H1 (cell line): Measurements from ENCODE around the gene PALD1. TPM values are rescaled to one million over a fixed set of nuclear protein-coding genes. Genes with fewer than 3 reads are reported as not detected.
A peak's percentile ranks its signal among the peaks of the same experiment; 100 is the strongest.

Source experiments
- CTCF ChIA-PET: fragments of 300-600 bp; sonication (Branson Sonifier 250); formaldehyde crosslinking; loops from one replicate; lab custom pipeline; 2021; ENCODE audit not compliant: partially characterized antibody; lab: Charles Lee
- POLR2A ChIA-PET: fragments of 300-600 bp; sonication (Branson Sonifier 250); formaldehyde crosslinking; loops from one replicate; lab custom pipeline; 2021; ENCODE audit warnings: inconsistent platforms; ENCODE audit not compliant: partially characterized antibody; lab: Charles Lee
- DNase-seq, 2 experiments: peaks; one replicate each; pipeline versions ENCODE4 v3.0.0 to v3.0.0-alpha.2; 2010 to 2022; ENCODE audit warnings: low spot score in 2 of 2, low read depth in 1 of 2, mixed read lengths in 1 of 2
- FAIRE-seq: peaks from 2 replicates; lab custom pipeline; 2011; peaks lifted over from hg19 to GRCh38; lab: Jason Lieb, UNC
- H2AFZ ChIP-seq: 2 replicates; pipeline ENCODE4 v1.8.1; 2012; ENCODE audit warnings: low read length, inconsistent platforms
- H2AK5ac ChIP-seq: 2 replicates; pipeline ENCODE4 v1.6.1; 2013; ENCODE audit warnings: low read depth, low read length
- H2BK120ac ChIP-seq: replicated peaks from 2 replicates; pipeline ENCODE3; 2013; ENCODE audit warnings: low read depth, low read length, inconsistent platforms
- H2BK12ac ChIP-seq: 2 replicates; pipeline ENCODE4 v1.6.1; 2013; ENCODE audit warnings: low read depth, low read length
- H2BK15ac ChIP-seq: 2 replicates; pipeline ENCODE4 v1.6.1; 2013; ENCODE audit warnings: low read length
- H2BK20ac ChIP-seq: 2 replicates; pipeline ENCODE4 v1.6.1; 2013; ENCODE audit warnings: low read length
- H2BK5ac ChIP-seq: 2 replicates; pipeline ENCODE4 v1.6.1; 2013; ENCODE audit warnings: low read depth, low read length
- H3K14ac ChIP-seq: 2 replicates; pipeline ENCODE4 v1.6.1; 2013; ENCODE audit warnings: inconsistent platforms; ENCODE audit not compliant: insufficient read length
- H3K18ac ChIP-seq: 2 replicates; pipeline ENCODE4 v1.6.1; 2013; ENCODE audit warnings: low read length; ENCODE audit errors: extremely low read depth
- H3K23ac ChIP-seq: 2 replicates; pipeline ENCODE4 v1.6.1; 2013; ENCODE audit warnings: inconsistent platforms; ENCODE audit not compliant: insufficient read length
- H3K23me2 ChIP-seq: 2 replicates; pipeline ENCODE4 v1.6.1; 2013; ENCODE audit warnings: low read depth, low read length
- H3K27ac ChIP-seq: 2 replicates; pipeline ENCODE4 v1.6.1; 2011; ENCODE audit warnings: low read depth, low read length, inconsistent platforms
- H3K27me3 ChIP-seq, 4 experiments: replicated peaks in 1 of 4; 1 replicate in 1 of 4; 2 replicates in 3 of 4; pipeline versions ENCODE4 v1.6.1 to v1.8.1; 2011 to 2013; ENCODE audit warnings: low read length in 3 of 4, mild to moderate bottlenecking in 3 of 4, inconsistent platforms in 2 of 4, mixed read lengths in 2 of 4, moderate library complexity in 1 of 4; ENCODE audit not compliant: control insufficient read depth in 3 of 4, insufficient read depth in 3 of 4; ENCODE audit errors: extremely low read depth in 1 of 4
- H3K36me3 ChIP-seq, 4 experiments: 2 replicates each; pipeline versions ENCODE4 v1.6.1 to v1.8.1; 2011 to 2013; ENCODE audit warnings: mild to moderate bottlenecking in 4 of 4, low read length in 3 of 4, moderate library complexity in 2 of 4, control low read depth in 1 of 4, inconsistent platforms in 1 of 4; ENCODE audit not compliant: insufficient read depth in 4 of 4, control insufficient read depth in 2 of 4
- H3K4ac ChIP-seq: replicated peaks from 2 replicates; pipeline ENCODE3; 2013; ENCODE audit warnings: low read length, low read depth, mixed read lengths, inconsistent platforms; ENCODE audit not compliant: insufficient read length
- H3K4me1 ChIP-seq, 4 experiments: replicated peaks in 1 of 4; 1 replicate in 1 of 4; 2 replicates in 3 of 4; pipeline versions ENCODE4 v1.6.1 to v1.8.1; 2011 to 2013; ENCODE audit warnings: low read length in 3 of 4, inconsistent platforms in 2 of 4, mixed read lengths in 1 of 4; ENCODE audit not compliant: insufficient read depth in 4 of 4, control insufficient read depth in 3 of 4
- H3K4me2 ChIP-seq, 2 experiments: 2 replicates each; pipeline versions ENCODE4 v1.6.1 to v1.8.1; 2011 to 2013; ENCODE audit warnings: low read depth in 2 of 2, low read length in 2 of 2, control low read depth in 1 of 2, inconsistent platforms in 1 of 2, mild to moderate bottlenecking in 1 of 2; ENCODE audit not compliant: insufficient read depth in 1 of 2
- H3K4me3 ChIP-seq, 4 experiments: fragments of 200-600, 300-600 bp in 1 of 4; sonication (generic), shearing (Covaris generic), sonication (Bioruptor Twin) in 1 of 4; 2 replicates each; pipeline versions ENCODE4 v1.5.1 to v1.8.1; 2011 to 2016; ENCODE audit warnings: low read length in 4 of 4, low read depth in 3 of 4, control low read depth in 2 of 4, inconsistent platforms in 2 of 4, mild to moderate bottlenecking in 2 of 4, mixed read lengths in 1 of 4, moderate library complexity in 1 of 4; ENCODE audit not compliant: insufficient read depth in 2 of 4; ENCODE audit errors: extremely low read depth in 1 of 4
- H3K56ac ChIP-seq: replicated peaks from 2 replicates; pipeline ENCODE3; 2013; ENCODE audit warnings: low read depth, mild to moderate bottlenecking, mixed read lengths, low read length, inconsistent platforms; ENCODE audit not compliant: insufficient read length
- H3K79me1 ChIP-seq: 2 replicates; pipeline ENCODE4 v1.6.1; 2013; ENCODE audit warnings: low read depth, low read length, control low read depth
- H3K79me2 ChIP-seq, 2 experiments: 2 replicates each; pipeline versions ENCODE4 v1.6.1 to v1.8.1; 2012 to 2013; ENCODE audit warnings: low read length in 2 of 2, mild to moderate bottlenecking in 2 of 2, inconsistent platforms in 1 of 2; ENCODE audit not compliant: insufficient read depth in 2 of 2, control insufficient read depth in 1 of 2
- H3K9ac ChIP-seq, 4 experiments: replicated peaks in 1 of 4; 1 replicate in 1 of 4; 2 replicates in 3 of 4; pipeline versions ENCODE4 v1.6.1 to v1.8.1; 2011 to 2013; ENCODE audit warnings: low read depth in 3 of 4, low read length in 3 of 4, control low read depth in 2 of 4, mild to moderate bottlenecking in 2 of 4, moderate library complexity in 2 of 4, inconsistent platforms in 1 of 4; ENCODE audit errors: extremely low read depth in 1 of 4
- H3K9me3 ChIP-seq, 2 experiments: 2 replicates each; pipeline versions ENCODE4 v1.6.1 to v1.8.1; 2012 to 2013; ENCODE audit warnings: mild to moderate bottlenecking in 2 of 2, moderate library complexity in 2 of 2, control low read depth in 1 of 2, inconsistent platforms in 1 of 2, low read depth in 1 of 2, low read length in 1 of 2, mixed read lengths in 1 of 2; ENCODE audit not compliant: insufficient read depth in 2 of 2
- H4K20me1 ChIP-seq, 2 experiments: replicated peaks in 1 of 2; 2 replicates each; pipeline versions ENCODE3 to v1.8.1; 2011 to 2013; ENCODE audit warnings: inconsistent platforms in 2 of 2, low read length in 2 of 2, mild to moderate bottlenecking in 1 of 2; ENCODE audit not compliant: insufficient read depth in 2 of 2, control insufficient read depth in 1 of 2
- H4K5ac ChIP-seq: 2 replicates; pipeline ENCODE4 v1.6.1; 2013; ENCODE audit warnings: low read length, low read depth, mixed read lengths, inconsistent platforms; ENCODE audit not compliant: insufficient read length
- H4K8ac ChIP-seq: 2 replicates; pipeline ENCODE4 v1.8.0; 2013; ENCODE audit warnings: mild to moderate bottlenecking, moderate library complexity, low read length, inconsistent platforms; ENCODE audit not compliant: insufficient read depth; ENCODE audit errors: extremely low read depth
- H4K91ac ChIP-seq: replicated peaks from 2 replicates; pipeline ENCODE3; 2013; ENCODE audit warnings: low read length, mixed read lengths, inconsistent platforms; ENCODE audit not compliant: insufficient read length
- GTF2F1 ChIP-seq: IDR thresholded peaks from 2 replicates; pipeline ENCODE4 v1.6.1; 2012; ENCODE audit warnings: low read depth, low read length, improper control_type of control experiment, borderline replicate concordance
- KDM1A ChIP-seq: fragments of 200-600, 300-600 bp; sonication (generic); IDR thresholded peaks from 2 replicates; pipeline ENCODE4 v1.7.1; 2016; ENCODE audit warnings: mild to moderate bottlenecking, low read length, borderline replicate concordance
- MAFK ChIP-seq: IDR thresholded peaks from 2 replicates; pipeline ENCODE4 v1.6.1; 2012; ENCODE audit warnings: low read depth, mild to moderate bottlenecking, improper control_type of control experiment, low read length
- RAD21 ChIP-seq, 2 experiments: IDR thresholded peaks in 1 of 2; conservative IDR thresholded peaks in 1 of 2; 2 replicates each; pipeline ENCODE4 v1.6.1; 2011; ENCODE audit warnings: low read depth in 2 of 2, low read length in 2 of 2, improper control_type of control experiment in 1 of 2, inconsistent platforms in 1 of 2, mild to moderate bottlenecking in 1 of 2, moderate library complexity in 1 of 2
- SIN3A ChIP-seq, 2 experiments: IDR thresholded peaks in 1 of 2; conservative IDR thresholded peaks in 1 of 2; 2 replicates each; pipeline ENCODE4 v1.6.1; 2011 to 2012; ENCODE audit warnings: low read length in 2 of 2, improper control_type of control experiment in 1 of 2, low read depth in 1 of 2, mild to moderate bottlenecking in 1 of 2
- SRF ChIP-seq: IDR thresholded peaks from 2 replicates; pipeline ENCODE4 v1.6.1; 2011; ENCODE audit warnings: mild to moderate bottlenecking, low read depth, low read length, moderate library complexity
- WGBS, 2 experiments: shearing (Covaris generic) in 1 of 2; methylation state at CpG; one replicate each; pipeline versions ENCODE4 v1.1.6 to v1.1.7; 2013 to 2015; ENCODE audit warnings: low lambda C conversion rate in 2 of 2, mixed read lengths in 2 of 2, inconsistent platforms in 1 of 2, low coverage in 1 of 2, missing lambda C conversion rate in 1 of 2; ENCODE audit not compliant: insufficient replicate concordance in 2 of 2, insufficient coverage in 1 of 2, insufficient read length in 1 of 2; ENCODE audit errors: extremely low coverage in 1 of 2, missing lambda C conversion rate in 1 of 2; 5-methylcytosine and 5-hydroxymethylcytosine counted together
- polyA plus RNA-seq, 7 experiments: library from polyadenylated mRNA; depleted of rRNA in 3 of 7; stranded (reverse) in 5 of 7; unstranded in 2 of 7; fragments of >200 nt in 5 of 7; fragments of 200-250 nt in 2 of 7; gene quantifications; 1 replicate in 5 of 7; 2 replicates in 1 of 7; 4 replicates in 1 of 7; pipeline versions ENCODE4 v1.2.1 to v1.2.3, GENCODE V29; 2011 to 2013; ENCODE audit warnings: missing spikeins in 2 of 7, mixed read lengths in 2 of 7
- total RNA-seq: library from RNA; stranded (reverse); fragmentation: NEBNext Ultra II Directional; extraction: Animal tissue kit (Norgen Biotek cat#: 25700); gene quantifications from 2 replicates; pipeline ENCODE4 v1.2.1, GENCODE V29; 2021

The PALD1 gene
- total and polyA plus RNA-seq, 2 of the 8 experiments (the other 6 are each of a cell fraction or from before 2014, with no cell fraction given) = 13.3 to 32.8 TPM

- H3K79me2 ChIP-seq = no peaks in the 10 kb centered on the region
- H3K9ac ChIP-seq = no peak overlapping the region; a peak in 2 of 7 replicates
- H4K91ac ChIP-seq = no peak overlapping the region
- no peaks in the 10 kb centered on the region for H4K20me1 ChIP-seq
- H3K4me1 ChIP-seq = peaks cover 0 to 6% (median 4%) of the 10 kb centered on the region in 4 experiments; a peak in 5 of 7 replicates
- peak; percentile 31 to 66 for DNase-seq
- H3K4me2 ChIP-seq = no peak overlapping the region
- CTCF ChIA-PET = interaction anchor here (0.7 to 7.4 kb wide), 9 partner anchors 11 to 236 kb away, joined by 3 to 47 read pairs (median 4); no protein-coding TSS in a partner anchor
- no peak overlapping the region for H3K18ac ChIP-seq
- no peak overlapping the region for H3K27ac ChIP-seq
- H2BK5ac ChIP-seq = no peak overlapping the region
- peak; percentile 36 for FAIRE-seq
- no peak overlapping the region for H3K14ac ChIP-seq
- H2AK5ac ChIP-seq = no peak overlapping the region
- H4K8ac ChIP-seq = no peak overlapping the region; the same call in 1 of the 2 replicates
- no peaks in the 10 kb centered on the region for H3K36me3 ChIP-seq
- no peaks in the 10 kb centered on the region for H3K23me2 ChIP-seq
- H3K27me3 ChIP-seq = no peaks in the 10 kb centered on the region
- H3K79me1 ChIP-seq = no peaks in the 10 kb centered on the region
- H3K23ac ChIP-seq = no peak overlapping the region
- WGBS, 2 experiments = 46% methylated on average over 7 of the region's 7 CpGs; no CpG with 5 or more reads in 1 of the 2 experiments
- no peak overlapping the region for H3K4ac ChIP-seq
- H2BK120ac ChIP-seq = no peak overlapping the region
- POLR2A ChIA-PET = interaction anchor here (1.3 kb wide), 1 partner anchor 11 kb away, joined by 3 read pairs; no protein-coding TSS in a partner anchor
- H3K56ac ChIP-seq = no peak overlapping the region
- H2BK20ac ChIP-seq = no peak overlapping the region; the same call in 1 of the 2 replicates
- H2AFZ ChIP-seq = no peak overlapping the region
- H4K5ac ChIP-seq = no peak overlapping the region
- no peaks in the 10 kb centered on the region for H3K9me3 ChIP-seq
- no peak overlapping the region for H2BK15ac ChIP-seq
- peak overlapping the region; percentile 6; the same call in 1 of the 2 replicates for H2BK12ac ChIP-seq
- H3K4me3 ChIP-seq = no peak overlapping the region
- TF ChIP-seq SIN3A (conservative IDR thresholded peaks at IDR 0.05 in 1 of 2, IDR thresholded peaks at IDR 0.05 in 1 of 2; ENCODE audit: low read depth in 1 of 2, low read length in 2 of 2) = no peak
- TF ChIP-seq SRF = peak; percentile 93
- TF ChIP-seq GTF2F1 = no peak
- TF ChIP-seq KDM1A = no peak
- TF ChIP-seq MAFK = 0 out of 2 replicates have a peak, but pooled peaks have one; percentile 39
- TF ChIP-seq RAD21 (IDR thresholded peaks at IDR 0.05 in 1 of 2, conservative IDR thresholded peaks at IDR 0.05 in 1 of 2; ENCODE audit: low read depth in 2 of 2, low read length in 2 of 2) = peak in 1 of 2 experiments; percentile 6; a peak in 1 of 4 replicates
Measured at GRCh38 chr10:70584909-70585544, 106.5 kb downstream of the PALD1 start.
